ENCODE results near the gene NAT10. TPM values are rescaled to one million over a fixed set of nuclear protein-coding genes. Genes with fewer than 3 reads are reported as not detected.
A peak's percentile ranks its signal among the peaks of the same experiment; 100 is the strongest.
"Not testable (repeated sequence)": the region's sequence is repeated elsewhere in the genome, so short reads cannot be mapped to it uniquely, and the experiment has no call there.

The NAT10 gene
- total RNA-seq, 1 experiment from 2014 or later = 96.3 TPM

DNA sequence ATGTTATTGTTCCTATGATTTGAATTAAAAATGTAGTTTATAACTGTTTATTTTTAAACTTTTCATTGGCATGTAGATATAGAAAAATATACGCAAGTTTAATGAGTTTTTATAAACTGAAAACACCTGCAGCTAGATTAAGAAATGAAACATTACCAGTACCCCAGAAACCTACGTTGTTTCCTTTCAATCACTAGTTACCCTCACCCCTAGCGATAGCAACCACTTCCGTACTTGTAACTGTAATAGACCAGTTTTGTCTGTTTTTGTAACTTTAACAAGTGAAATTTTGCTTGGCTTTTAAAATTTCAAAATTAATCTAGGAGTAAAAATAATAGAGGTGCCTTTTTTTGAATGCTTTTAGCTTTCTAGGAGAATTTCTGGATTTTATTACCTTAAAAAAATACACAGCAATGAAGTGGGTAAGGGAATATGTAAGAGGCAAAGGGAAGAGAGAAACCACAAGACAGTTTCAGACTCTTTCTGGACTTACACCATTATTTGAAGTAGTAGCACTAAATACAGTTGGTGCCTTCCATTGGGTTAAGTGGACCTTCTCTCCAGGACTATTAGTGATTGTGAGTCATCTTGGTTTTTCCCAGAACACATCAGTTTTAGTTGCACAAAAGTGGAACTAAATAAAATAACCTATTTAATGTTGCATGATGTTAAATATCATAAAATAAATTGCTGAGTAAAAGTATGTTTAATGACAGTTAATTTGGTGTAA lies 18.7 kb upstream of the NAT10 start:
- Histone ChIP-seq H3K36me3 (peaks cover 96% of the 10 kb centered on the region), H3K4me3 (no peak overlapping the region), H3K27me3 (no peaks in the 10 kb centered on the region), H3K9me3 (no peaks in the 10 kb centered on the region)
- no peak for DNase-seq

DNA sequence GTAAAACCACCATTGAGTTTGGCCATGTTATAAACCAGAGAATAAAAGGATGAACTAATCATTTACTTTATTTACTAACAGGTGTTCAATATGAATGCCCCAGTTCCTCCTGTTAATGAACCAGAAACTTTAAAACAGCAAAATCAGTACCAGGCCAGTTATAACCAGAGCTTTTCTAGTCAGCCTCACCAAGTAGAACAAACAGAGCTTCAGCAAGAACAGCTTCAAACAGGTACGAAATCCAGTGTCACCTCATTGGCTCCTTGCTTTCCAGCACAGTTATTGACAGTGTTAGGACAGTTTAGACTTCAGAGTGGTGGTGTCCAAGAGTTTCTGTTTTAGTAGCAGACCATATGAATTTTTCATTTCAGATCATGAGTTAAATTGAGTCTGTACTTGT lies 13.6 kb upstream of the NAT10 start:
- H3K9me3 ChIP-seq = no peaks in the 10 kb centered on the region
- H3K36me3 ChIP-seq = peaks cover 94% of the 10 kb centered on the region
- DNase-seq = no peak
- H3K27me3 ChIP-seq = no peaks in the 10 kb centered on the region
- H3K4me3 ChIP-seq = no peak overlapping the region

DNA sequence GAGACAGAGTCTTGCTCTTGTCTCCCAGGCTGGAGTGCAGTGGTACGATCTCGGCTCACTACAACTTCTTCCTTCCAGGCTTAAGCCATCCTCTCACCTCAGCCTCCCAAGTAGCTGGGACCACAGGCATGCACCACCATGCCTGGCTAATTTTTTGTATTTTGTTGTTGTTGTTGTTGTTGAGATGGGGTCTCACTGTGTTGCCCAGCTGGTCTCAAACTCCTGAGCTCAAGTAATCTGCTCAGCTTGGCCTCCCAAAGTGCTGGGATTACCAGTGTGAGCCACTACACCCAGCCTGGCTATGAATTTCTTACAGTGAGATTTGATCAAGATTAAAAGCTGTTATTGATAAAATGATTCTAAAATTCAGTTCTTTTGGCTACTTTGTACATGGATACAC lies 10.5 kb upstream of the NAT10 start:
- H3K4me3 ChIP-seq, H3K9me3 ChIP-seq, H3K27me3 ChIP-seq, DNase-seq: not testable (repeated sequence)
- H3K36me3 ChIP-seq = peaks cover 99% of the 10 kb centered on the region

DNA sequence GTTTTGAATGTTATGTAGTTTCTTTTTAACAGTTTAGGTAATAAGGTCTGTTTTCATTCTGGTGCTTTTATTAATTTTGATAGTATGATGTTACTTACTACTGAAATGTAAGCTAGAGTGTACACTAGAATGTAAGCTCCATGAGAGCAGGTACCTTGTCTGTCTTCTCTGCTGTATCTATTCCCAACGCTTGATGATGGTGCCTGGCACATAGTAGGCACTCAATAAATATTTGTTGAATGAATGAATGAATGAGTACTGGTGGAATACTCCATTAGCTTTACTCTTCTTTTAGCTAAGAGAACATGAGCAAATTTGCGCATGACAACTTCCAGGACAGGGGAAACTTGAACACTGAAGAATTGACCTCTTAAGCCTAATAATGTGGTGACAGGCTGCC lies 6.6 kb upstream of the NAT10 start:
- Histone ChIP-seq H3K9me3 (no peaks in the 10 kb centered on the region), H3K27me3 (no peaks in the 10 kb centered on the region), H3K4me3 (no peak overlapping the region), H3K36me3 (peaks cover 83% of the 10 kb centered on the region)
- DNase-seq = no peak

DNA sequence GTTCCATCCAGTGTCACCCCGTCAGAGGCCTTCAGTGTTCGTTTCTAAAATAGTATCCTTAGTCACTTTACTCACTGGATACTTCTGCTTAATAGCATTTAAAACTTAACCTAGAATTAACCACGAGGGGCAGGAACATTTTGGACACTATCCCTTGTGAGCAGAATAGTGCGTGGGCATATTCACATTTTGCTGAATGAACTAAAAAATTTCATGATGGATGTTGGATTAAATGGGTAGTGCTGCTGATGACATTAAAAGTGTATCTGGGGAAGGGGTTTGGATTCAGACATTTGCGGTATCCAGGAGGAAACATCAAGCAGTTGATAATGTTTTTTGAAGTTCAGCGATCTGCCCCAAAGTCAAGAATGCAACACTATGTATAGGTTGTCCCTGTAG lies 750 bp upstream of the NAT10 start:
- peaks cover 54% of the 10 kb centered on the region for H3K36me3 ChIP-seq
- H3K27me3 ChIP-seq = no peaks in the 10 kb centered on the region
- no peak for DNase-seq

DNA sequence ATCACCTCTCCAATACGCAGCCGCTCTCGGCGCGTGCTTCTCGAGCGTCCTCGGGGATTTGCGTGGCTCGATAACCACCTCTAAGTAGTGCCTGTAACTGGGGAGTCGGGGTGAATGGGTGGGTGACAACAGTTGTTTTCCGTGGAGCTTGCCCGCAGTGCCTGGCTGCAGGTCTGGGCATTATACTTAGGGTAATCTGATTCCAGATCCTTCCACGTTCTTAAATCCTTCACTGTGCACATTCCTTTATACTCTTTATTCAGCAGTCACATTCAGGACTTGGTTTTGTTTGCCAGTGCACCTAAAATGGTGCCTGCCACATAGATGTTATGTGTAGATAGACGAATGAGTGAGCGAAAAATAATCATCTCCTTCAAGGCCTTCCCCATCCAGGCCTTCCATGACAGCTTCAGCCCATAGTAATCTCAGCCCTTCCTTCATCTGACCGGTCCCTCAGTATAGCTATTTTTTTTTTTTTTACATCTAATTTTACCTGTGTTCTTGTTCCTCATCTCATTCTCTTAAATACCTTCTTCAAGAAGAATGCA lies 602 bp downstream of the NAT10 start:
- no peak for DNase-seq
- Histone ChIP-seq H3K36me3 (peaks cover 52% of the 10 kb centered on the region), H3K4me3 (peak overlapping the region; percentile 94), H3K27me3 (no peaks in the 10 kb centered on the region), H3K9me3 (no peaks in the 10 kb centered on the region)

More for the DNA sequence above, 750 bp upstream of the NAT10 start:
- Histone ChIP-seq H3K4me3 (peak overlapping the region; percentile 94), H3K9me3 (no peaks in the 10 kb centered on the region)

DNA sequence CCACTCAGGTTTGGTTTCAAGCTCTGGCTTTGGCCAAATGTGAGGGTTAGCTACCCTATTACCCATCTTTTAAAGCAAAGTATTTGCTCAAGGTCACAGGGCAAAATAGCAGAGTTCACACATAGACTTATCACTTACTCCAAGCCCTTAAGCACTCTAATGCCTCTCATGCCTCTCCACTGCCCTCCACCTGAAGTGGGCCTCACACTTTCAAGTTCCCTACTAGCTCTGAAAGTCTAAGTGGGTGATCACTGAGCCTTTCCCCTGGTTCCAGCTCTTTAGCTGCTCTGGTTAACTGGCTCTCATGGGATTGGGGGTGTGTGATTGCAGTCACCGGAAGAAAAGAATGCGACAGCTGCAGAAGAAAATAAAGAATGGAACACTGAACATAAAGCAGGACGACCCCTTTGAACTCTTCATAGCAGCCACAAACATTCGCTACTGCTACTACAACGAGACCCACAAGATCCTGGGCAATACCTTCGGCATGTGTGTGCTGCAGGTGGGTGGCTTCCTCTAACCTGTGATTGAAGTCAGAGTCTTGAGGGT lies 6.4 kb downstream of the NAT10 start:
- no peaks in the 10 kb centered on the region for H3K27me3 ChIP-seq
- H3K36me3 ChIP-seq = peaks cover 93% of the 10 kb centered on the region
- DNase-seq = no peak
- no peak overlapping the region for H3K4me3 ChIP-seq
- H3K9me3 ChIP-seq = no peaks in the 10 kb centered on the region

- Histone ChIP-seq H3K4me3 (no peak overlapping the region), H3K9me3 (no peaks in the 10 kb centered on the region), H3K27me3 (no peaks in the 10 kb centered on the region), H3K36me3 (peaks cover 92% of the 10 kb centered on the region)
- DNase-seq = no peak
Measured at GRCh38 chr11:34114014-34114413, 8.6 kb downstream of the NAT10 start.

- no peak overlapping the region for H3K4me3 ChIP-seq
- no peaks in the 10 kb centered on the region for H3K9me3 ChIP-seq
- peaks cover 92% of the 10 kb centered on the region for H3K36me3 ChIP-seq
- H3K27me3 ChIP-seq = no peaks in the 10 kb centered on the region
- DNase-seq = no peak
Measured at GRCh38 chr11:34114471-34114870, 9.0 kb downstream of the NAT10 start.

GRCh38 chr11:34120651-34121050 lies 15.2 kb downstream of the NAT10 start:
- Histone ChIP-seq H3K4me3 (no peak overlapping the region), H3K36me3 (peaks cover 90% of the 10 kb centered on the region), H3K27me3 (no peaks in the 10 kb centered on the region), H3K9me3 (no peaks in the 10 kb centered on the region)
- DNase-seq = no peak

DNA sequence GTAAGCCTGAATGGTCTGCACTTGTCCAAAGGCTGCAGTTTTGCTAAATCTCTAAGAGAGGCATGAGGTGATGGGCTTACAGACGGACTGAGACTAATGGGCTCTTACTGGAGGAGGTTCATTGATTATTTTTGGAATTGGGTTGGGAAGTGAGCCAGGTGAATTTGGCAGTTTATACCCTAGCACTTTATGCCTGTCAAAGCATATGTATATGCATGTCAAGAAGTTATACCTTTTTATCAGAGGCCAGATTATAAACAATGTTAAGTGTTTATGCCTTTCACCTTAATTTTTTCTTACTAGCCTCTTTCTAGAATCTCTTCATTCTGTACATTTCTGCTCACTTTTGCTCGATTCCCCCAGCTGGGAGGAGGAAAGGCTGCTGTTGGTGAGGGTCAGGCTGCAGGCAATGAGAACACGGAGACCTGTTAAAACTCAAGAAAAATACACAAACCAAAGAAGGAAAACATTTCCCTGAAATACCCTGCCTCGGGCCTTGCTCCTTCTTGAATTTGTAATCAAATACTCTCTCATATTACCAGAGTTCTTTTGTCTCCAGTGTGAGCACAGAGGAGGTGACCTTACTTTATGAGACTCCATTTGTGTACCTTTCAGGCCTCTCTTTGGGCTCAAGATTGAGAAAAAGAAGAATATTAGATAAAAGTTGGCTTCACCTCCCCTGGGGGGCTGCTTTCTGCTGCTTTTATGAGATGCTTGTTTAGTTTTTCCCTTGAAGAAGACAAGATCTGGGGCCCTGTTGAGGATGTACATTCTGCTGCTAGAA lies 19.6 kb downstream of the NAT10 start:
- no peak for DNase-seq
- Histone ChIP-seq H3K27me3 (no peaks in the 10 kb centered on the region), H3K9me3 (no peaks in the 10 kb centered on the region), H3K36me3 (peaks cover 87% of the 10 kb centered on the region), H3K4me3 (no peak overlapping the region)

DNA sequence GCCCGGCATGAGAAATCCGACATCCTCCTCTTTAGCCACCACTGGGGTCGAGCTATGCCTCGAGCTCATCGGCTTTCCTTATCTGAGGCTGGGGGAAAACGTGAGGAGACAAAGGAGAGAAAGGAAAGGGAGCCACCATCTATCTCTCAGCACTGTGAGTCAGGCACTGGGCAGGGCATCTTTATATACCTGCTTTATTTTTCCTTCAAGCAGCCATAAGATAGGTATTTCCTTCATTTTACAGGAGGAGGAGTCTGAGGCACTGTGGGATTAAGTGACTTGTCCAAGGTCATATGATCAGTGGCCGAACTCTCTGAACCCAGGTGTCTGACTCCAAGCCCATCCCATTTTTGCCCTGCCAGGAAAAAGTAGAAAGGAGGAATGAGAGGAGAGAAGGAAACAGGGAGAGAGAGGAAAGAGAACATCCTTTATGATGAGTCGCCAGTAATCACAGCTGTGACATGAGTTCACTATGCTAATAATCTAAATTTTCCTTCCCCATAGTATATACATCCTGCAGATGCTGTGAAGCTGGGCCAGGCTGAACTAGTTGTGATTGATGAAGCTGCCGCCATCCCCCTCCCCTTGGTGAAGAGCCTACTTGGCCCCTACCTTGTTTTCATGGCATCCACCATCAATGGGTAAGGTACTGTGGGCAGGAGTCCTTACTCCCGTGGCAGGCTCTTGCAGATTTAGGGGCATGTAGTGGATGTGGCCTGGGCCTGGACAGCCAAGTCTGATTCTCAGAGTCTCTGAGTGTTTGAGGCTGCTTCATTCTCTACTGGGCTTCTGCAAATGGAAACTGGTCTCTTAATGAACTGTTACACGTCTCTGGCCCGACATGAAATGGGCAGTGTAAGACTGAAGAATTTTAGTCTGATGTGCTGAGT lies 21.8 kb downstream of the NAT10 start:
- no peak for DNase-seq
- H3K36me3 ChIP-seq = peaks cover 88% of the 10 kb centered on the region
- H3K9me3 ChIP-seq = no peaks in the 10 kb centered on the region
- H3K4me3 ChIP-seq = no peak overlapping the region
- H3K27me3 ChIP-seq = no peaks in the 10 kb centered on the region

GRCh38 chr11:34128824-34129223 lies 23.4 kb downstream of the NAT10 start:
- peaks cover 87% of the 10 kb centered on the region for H3K36me3 ChIP-seq
- no peak overlapping the region for H3K4me3 ChIP-seq
- H3K9me3 ChIP-seq = no peaks in the 10 kb centered on the region
- no peak for DNase-seq
- no peaks in the 10 kb centered on the region for H3K27me3 ChIP-seq

DNA sequence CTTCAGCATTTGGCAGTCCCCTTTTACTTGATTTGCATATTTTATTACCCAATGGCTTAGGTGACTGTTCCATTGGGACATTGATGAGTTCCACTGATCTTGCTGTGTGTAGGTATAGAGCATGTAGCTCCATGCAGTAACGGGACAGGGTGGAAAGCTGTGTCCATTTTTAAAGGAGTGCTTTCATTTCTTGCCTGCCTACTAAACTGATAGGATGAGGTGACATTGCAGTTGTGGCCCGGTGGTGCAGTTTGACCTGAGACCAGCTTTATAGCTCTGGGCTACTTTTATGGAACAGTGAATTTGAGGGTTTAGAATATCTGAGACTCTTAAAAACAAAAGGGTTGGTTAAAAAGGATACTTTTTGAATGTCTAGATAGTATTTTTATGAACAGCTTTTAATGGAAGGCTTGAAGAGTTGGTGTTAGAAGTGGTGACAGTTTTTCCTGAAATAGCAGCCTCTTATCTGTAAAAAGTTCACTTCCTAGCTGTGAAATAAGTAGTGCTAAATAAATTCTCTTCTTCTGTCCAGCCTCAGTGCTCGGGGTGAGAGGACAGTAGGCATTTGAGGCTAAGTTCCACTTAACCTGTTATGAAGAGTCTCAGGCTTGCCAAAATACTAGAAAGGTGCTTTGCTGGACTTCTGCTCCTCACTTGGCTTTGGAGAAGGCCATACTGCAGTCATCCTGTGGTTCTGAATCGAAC lies 27.0 kb downstream of the NAT10 start:
- H3K4me3 ChIP-seq = no peak overlapping the region
- no peak for DNase-seq
- no peaks in the 10 kb centered on the region for H3K27me3 ChIP-seq
- H3K36me3 ChIP-seq = peaks cover 85% of the 10 kb centered on the region
- no peaks in the 10 kb centered on the region for H3K9me3 ChIP-seq

DNA sequence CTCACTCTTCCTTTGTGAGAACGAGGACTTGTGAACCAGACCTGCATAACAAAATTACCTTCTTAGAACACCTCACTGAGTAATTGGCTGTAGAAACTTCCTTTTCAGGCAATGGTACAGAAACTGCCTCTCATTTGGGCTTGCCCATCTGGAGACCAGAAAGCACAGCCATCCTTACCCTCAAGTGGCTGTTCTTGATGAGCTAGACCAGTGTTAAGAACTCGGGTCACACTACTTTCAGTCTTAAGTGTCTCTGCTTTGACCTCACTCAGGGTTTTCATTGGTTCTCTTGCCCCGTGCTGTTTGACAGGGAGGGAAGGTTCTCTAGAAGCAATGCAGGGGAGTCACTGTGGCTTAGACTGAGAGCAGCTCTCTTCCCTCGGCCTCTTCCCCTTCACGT lies 29.3 kb downstream of the NAT10 start:
- no peaks in the 10 kb centered on the region for H3K27me3 ChIP-seq
- DNase-seq = no peak
- no peaks in the 10 kb centered on the region for H3K9me3 ChIP-seq
- H3K4me3 ChIP-seq = no peak overlapping the region
- peaks cover 89% of the 10 kb centered on the region for H3K36me3 ChIP-seq

- H3K36me3 ChIP-seq = peaks cover 89% of the 10 kb centered on the region
- no peaks in the 10 kb centered on the region for H3K9me3 ChIP-seq
- no peaks in the 10 kb centered on the region for H3K27me3 ChIP-seq
- H3K4me3 ChIP-seq = no peak overlapping the region
- no peak for DNase-seq
Measured at GRCh38 chr11:34135439-34135838, 30.0 kb downstream of the NAT10 start.
